22Rv1 (cell line): ENCODE results near the gene ANK2.

Source experiments
- CTCF ChIP-seq: fragments of 450-650 bp; IDR thresholded peaks from 2 replicates; pipeline ENCODE4 v1.5.1; 2017; ENCODE audit warnings: mild to moderate bottlenecking
- ZFX ChIP-seq: fragments of 450-650 bp; IDR thresholded peaks from 2 replicates; pipeline ENCODE4 v1.6.1; 2017; ENCODE audit warnings: antibody characterized with exemption, borderline replicate concordance

- TF ChIP-seq CTCF (no peak), ZFX (no peak)
Observed at GRCh38 chr4:113112338-113112978, 63.0 kb downstream of the ANK2 start.
